ENCODE data around the gene MAP1B.
"Not testable (repeated sequence)": the region's sequence is repeated elsewhere in the genome, so short reads cannot be mapped to it uniquely, and the experiment has no call there.

MAP1B gene

DNA sequence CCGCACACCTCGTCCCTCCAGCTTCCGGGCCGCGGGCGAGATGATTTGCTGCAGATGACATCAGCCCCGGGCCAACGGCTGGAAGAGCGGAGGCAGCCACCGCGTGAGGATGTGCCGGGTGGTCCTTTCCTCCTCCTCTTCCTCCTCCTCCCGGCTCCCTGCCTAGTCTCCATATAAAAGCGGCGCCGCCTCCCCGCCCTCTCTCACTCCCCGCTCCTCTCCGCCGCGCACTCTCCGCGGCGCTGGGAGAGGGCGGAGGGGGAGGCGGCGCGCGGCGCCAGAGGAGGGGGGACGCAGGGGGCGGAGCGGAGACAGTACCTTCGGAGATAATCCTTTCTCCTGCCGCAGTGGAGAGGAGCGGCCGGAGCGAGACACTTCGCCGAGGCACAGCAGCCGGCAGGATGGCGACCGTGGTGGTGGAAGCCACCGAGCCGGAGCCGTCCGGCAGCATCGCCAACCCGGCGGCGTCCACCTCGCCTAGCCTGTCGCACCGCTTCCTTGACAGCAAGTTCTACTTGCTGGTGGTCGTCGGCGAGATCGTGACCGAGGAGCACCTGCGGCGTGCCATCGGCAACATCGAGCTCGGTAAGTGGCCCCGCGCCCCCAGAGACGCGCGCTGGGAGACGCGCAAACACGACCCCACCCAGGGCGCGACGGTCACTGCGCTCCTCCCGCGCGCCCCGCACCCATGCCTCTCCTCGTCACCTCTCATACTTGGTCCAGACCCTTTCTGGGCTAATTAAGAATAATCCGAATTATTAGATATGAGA, at the start of gene MAP1B:
Gene MAP1B (plus strand): TSS at position 345 of the 770 bp plus-strand sequence. CDS start 57 bp downstream, at position 402.
- DNase-seq (ENCODE audit: low read depth) = peak; percentile 62

DNA sequence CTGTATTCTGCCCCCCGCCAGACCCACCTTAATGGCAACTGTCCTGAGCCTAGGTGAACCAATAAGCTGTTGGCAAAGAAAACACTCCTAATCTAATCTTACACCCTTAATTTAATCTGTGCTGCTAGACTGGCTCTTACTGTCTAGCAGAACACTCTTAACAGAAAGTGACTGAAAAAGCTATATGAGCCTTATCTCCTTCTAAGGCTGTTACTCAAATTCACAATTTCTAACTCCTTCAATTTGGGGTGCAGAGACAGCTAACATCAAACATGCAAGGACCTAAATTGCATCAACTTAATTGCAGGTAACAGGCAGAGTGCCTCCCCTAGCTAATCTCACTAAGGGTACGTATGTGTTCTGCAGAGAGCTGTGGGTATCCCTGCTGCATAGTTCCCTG, 49.5 kb upstream of the MAP1B start:
- DNase-seq (ENCODE audit: low read depth) = no peak

DNA sequence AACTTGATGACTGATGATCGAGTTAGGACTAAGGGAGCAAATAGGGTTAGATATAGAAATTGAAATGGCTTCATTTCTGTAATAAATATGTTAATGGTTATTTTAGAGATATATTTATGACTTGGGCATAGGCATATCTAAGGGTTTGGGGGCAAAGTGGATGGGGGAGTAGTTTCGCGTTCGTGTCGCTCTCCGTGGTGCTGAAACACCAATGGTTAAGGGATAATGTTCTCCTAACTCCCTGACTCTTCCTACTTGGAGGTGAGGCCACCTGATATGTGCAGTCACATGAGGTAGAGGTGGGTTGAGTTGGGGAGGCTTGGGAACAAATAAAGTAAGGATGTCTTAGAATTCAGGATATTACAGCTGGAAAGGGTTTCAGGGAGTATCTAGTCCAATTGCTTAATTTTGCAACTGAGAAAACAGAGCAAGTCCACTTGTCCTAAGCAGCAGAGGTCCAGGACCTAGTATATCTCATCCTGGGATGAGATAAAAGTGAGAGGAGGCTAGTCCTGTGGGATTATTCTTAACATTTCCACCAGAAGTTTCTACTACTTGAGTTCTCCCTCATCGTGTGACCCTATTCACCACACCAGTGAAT, 44.0 kb upstream of the MAP1B start:
- DNase-seq (ENCODE audit: low read depth) = no peak

DNA sequence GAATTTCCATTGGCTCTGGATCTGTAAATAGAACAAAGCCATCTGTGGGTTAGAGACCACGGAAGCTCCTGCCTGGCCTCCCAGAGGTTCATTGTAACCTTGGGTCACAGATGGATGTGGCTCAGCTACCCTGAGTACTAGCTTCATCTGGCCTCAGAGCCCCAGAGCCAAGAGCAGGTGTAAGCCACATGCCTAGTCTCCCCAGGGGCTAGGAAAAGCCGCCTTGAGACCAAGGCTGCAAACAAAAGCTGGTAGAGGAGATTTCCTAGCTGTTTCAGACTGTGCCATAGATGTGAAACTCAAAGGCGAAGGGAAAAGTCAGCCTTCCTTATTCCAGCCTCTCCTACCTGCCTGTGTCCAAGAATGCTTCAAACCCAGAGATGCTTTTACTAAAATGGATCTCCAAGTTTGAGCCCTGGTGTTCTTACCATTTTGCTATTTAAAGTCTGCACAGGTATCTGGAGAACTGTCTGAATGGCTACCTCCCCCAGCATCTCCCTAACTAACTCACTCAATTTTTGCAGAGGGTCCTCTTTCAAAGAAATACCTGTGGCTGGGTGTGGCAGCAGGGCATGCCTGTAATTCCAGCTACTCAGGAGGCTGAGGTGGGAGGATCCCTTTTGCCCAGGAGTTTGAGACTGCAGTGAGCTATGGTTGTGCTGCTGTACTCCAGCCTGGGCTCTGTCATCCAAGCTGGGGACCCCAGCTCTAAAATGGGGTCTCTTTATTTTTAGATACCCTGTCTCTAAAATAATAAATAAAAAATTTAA, 42.3 kb upstream of the MAP1B start:
- DNase-seq (ENCODE audit: low read depth) = no peak

DNA sequence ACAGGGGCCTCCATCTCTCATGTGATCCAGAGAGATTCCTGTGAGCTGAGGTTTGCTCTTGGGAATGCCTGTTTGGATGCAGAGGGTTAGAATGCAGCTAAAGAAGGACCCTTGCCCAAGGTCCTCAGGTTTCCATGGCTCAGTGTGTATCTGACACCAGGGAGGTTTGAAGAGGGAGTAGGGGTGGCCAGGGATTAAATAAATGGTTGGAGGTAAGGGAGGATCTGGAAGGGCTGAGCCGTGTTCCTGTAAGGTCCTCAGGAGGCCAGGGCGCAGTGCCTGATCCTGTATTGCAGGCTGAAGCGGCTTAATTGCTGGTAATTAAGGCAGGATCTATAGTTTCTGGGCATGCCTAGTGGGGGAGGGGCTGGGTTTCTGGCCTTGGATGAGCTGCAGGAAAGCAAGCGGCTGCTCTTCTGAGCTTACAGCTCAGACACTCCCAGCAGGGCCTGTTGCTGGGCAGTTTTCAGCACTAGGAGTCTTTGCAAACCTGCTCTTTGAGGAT, 41.5 kb upstream of the MAP1B start:
- DNase-seq (ENCODE audit: low read depth) = no peak

GRCh38 chr5:72066705-72067107, 40.6 kb upstream of the MAP1B start:
- DNase-seq (ENCODE audit: low read depth) = no peak

DNA sequence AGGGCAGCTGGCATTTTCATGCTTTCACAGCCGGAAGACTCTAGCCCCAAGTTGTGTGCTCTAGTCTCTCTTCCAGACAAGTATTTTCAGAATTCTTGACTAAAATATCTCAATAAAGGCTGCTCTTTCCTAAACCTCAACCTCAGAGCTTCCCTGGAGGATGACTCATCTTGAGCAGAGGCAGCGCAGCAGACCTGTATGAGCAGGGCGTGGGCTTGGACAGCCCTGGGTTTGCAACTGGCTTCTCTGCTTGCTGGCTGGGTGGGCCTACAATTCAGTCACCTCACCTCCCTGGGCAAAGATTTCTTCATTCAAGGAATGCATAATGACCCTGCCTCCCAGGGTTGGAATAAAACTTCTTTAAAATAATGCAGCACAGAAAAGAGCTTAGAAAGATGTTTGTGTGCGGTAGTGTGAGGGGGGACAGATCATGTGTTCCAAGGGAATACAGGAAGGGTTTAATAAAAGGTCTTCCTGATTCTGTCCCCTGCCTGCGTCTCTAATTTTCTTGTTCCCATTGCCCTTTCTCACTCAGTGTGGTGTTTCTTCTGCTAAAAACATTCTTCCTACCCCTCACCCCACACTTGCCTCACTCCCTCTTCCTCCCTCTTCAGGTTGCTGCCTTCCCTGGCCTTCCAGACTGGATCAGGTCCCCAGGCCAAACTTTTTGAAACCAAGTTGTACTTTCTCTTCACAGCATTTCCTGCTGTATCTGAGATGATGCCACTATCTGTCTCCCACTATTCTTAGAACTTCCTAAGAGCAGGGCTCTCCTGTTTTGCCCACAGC, 39.4 kb upstream of the MAP1B start:
- no peak for DNase-seq (ENCODE audit: low read depth)

GRCh38 chr5:72070529-72070928, 36.7 kb upstream of the MAP1B start:
- DNase-seq (ENCODE audit: low read depth) = no peak

- no peak for DNase-seq (ENCODE audit: low read depth)
These were observed 35.4 kb upstream of the MAP1B start for GRCh38 chr5:72071906-72072305.

DNA sequence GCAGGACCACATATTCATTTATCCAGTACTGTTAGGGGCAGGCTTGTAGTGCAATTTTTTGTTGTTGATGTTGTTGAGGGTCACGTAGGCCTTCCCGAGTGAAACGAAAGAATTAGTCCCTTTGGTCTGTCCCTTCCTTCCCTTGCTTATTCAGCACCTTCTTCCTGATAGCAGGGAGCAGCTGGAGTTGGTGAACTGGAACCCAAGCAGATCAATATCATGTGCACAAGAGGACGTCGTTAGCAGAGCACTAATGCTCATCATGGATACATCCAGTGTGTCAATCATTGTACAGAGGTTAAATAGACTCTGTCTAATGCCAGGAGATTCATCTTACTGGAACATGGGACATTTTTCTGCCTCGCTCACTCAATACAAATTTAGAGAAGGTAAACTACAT, 33.0 kb upstream of the MAP1B start:
- DNase-seq (ENCODE audit: low read depth) = no peak

- no peak for DNase-seq (ENCODE audit: low read depth)
These were observed 31.8 kb upstream of the MAP1B start for GRCh38 chr5:72075461-72075860.

GRCh38 chr5:72076621-72077300, 30.5 kb upstream of the MAP1B start:
- no peak for DNase-seq (ENCODE audit: low read depth)

DNA sequence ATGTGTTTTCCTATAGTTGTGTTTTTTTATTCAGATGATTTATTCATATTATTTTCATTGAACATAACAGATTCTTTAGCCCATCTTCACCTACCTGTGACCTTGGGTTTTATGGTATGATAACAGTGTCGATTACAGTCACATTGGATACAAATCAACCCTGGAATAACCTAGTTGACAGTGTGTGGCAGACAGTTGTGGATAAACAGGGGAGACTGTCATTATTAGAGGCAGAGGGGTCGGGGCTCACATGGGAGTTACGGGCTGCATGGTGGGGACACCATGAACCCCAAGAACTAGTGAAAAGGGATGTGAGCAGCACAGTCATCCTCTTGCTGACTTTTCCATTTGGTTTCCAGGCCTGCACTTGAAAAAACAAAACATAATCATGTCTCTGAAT, 29.9 kb upstream of the MAP1B start:
- no peak for DNase-seq (ENCODE audit: low read depth)

DNA sequence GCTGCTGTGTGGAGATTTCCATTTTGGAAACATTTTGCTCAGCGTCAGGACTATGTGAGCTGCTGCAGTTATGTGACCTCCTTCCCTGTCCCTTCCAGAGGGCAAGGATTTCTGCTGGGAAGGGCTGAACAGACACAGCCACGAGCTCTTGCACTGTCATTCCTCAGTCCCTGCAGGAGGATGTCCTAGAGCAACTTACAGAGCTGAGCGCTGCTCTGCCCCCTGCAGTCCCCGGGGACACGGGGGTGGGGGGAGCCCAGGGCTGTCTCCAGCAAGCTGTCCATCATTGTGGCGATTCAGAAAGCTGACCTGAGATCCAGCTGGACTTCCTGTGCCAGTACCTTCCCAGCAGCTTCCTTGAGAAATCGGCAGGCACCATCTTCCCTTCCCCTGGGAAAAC, 28.0 kb upstream of the MAP1B start:
- no peak for DNase-seq (ENCODE audit: low read depth)

DNA sequence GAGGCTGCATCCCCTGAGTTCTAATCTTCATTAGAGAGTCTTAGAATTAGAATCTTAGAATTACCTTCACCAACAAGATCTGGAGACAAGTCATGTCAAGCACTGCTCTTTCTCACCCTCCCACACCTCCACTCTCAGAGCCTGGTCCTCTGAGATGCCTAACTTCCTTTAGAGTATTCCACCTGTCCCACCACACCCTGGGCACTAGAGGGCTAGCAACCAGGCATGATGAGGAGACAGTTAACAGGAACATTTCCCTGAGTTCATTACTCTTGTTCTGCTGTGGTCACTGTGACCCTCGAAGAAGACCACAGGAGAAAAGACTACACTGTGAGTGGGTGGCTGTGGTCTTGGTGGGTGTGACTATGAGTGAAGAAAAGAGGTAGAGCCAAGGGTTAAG, 25.2 kb upstream of the MAP1B start:
- DNase-seq (ENCODE audit: low read depth) = no peak

GRCh38 chr5:72084876-72085275, 22.4 kb upstream of the MAP1B start:
- DNase-seq (ENCODE audit: low read depth) = no peak

DNA sequence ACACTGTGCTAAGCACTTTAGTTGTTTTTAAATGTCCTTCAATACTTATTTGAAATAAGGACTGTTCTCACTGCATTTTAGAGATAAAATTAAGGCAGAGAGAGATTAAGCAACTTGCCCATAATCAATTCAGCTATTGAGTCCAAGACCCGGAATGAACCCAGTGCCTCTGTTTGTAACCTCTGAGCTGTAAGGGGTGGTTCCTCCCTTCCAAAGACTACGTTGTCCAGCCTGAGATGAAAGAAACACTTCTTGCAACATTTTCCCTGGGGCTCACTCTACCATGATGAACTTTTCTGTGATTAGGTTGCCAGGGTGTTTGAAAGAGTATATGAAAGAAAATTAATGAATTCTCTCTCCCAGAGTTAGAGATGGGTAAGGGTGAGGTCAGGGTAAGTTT, 22.0 kb upstream of the MAP1B start:
- no peak for DNase-seq (ENCODE audit: low read depth)

GRCh38 chr5:72089713-72090112, 17.6 kb upstream of the MAP1B start:
- DNase-seq (ENCODE audit: low read depth) = not testable (repeated sequence)

DNA sequence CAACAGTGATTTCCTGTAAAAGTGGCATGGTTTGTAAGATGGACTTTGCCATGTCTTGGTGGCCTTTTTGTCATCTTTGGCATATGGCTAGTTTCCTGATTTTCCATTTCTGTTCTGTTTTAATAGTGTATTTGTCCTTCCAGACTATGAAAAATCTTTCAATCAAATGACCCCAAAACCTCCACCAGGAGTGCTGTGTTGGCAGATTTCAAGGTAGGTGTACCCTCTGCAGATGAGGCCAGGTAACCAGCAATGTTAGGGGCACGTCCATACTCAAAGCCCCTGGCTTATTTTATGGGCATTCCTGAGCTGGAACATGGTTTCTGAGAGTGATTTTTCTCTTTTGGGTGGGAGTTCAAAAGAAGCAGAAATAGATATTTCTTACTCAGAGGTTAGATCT, 15.2 kb upstream of the MAP1B start:
- DNase-seq (ENCODE audit: low read depth) = no peak

DNA sequence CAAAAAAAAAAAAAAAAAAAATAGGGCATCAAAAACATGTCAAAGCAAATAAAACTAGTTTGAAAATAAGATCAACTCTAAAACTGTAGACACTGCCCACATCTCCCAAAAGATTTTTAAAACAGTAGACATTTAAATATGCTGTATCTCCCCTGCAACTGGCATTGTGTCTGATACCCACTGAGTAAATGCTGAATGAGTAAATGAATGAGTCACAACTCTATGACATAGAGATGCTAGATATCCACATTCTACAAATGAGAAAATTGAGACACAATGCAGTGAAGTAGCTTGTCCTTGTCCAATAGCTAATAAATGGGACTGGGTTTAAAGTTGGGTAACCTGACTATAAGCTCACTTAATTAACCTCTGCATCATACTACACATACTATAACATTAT, 14.1 kb upstream of the MAP1B start:
- DNase-seq (ENCODE audit: low read depth) = no peak

DNA sequence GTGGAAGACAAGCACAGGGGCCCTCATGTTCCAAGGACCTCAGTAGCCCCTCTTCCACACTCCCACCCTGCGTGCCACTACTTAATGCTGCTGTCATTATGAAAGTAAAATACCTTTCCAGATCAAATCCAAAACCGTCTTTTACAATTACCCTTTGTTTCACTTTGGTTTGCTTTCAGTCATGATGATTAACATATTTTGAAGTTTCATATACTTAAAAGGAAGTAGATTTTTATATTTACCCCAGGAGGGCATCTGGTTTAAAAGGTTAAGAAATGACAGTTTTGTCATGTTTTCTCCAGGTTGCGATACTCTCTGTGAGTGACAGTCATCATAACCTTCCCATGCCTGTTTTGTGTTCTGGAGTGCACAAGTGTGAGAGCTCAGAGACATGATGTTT, 13.5 kb upstream of the MAP1B start:
- no peak for DNase-seq (ENCODE audit: low read depth)
